ENCODE results near the gene ZNF512B. TPM values are rescaled to one million over a fixed set of nuclear protein-coding genes. Genes with fewer than 3 reads are reported as not detected.

ZNF512B gene
- total and polyA plus RNA-seq, 2 donors (not counting 3 experiments of a cell fraction or from before 2014, with no cell fraction given) = 8.7 to 30.0 TPM

- TF ChIP-seq MYC (IDR thresholded peaks at IDR 0.05; ENCODE audit: low read depth, low read length) (no peak), POLR2AphosphoS5 (IDR thresholded peaks at IDR 0.05; ENCODE audit: insufficient read depth, low read depth, low read length) (no peak), CTCF (IDR thresholded peaks at IDR 0.05; ENCODE audit: extremely low read depth in 1 of 2, insufficient read depth in 1 of 2, low read depth in 1 of 2, low read length in 2 of 2) (no peak), EZH2 (IDR thresholded peaks at IDR 0.05; ENCODE audit: borderline replicate concordance, low read depth, low read length, severe bottlenecking) (no peak), MAX (IDR thresholded peaks at IDR 0.05; ENCODE audit: insufficient read depth, insufficient read length) (no peak), GATA2 (IDR thresholded peaks at IDR 0.05; ENCODE audit: insufficient read depth, insufficient read length, low read depth, low read length) (no peak), JUN (IDR thresholded peaks at IDR 0.05; ENCODE audit: borderline replicate concordance, insufficient read depth, insufficient read length, low read depth) (no peak), FOS (IDR thresholded peaks at IDR 0.05; ENCODE audit: borderline replicate concordance, insufficient read depth, low read length) (no peak), POLR2A (IDR thresholded peaks at IDR 0.05; ENCODE audit: low read depth, low read length) (no peak)
- no peaks in the 10 kb centered on the region for H3K9me3 ChIP-seq (replicated peaks; ENCODE audit: control insufficient read depth, insufficient read depth, low read length)
- CTCF ChIA-PET = interaction anchor here (0.5 to 1.7 kb wide), 4 partner anchors 16 to 330 kb away, joined by 3 to 9 read pairs (median 4); no protein-coding TSS in a partner anchor
- no peaks in the 10 kb centered on the region for H3K27me3 ChIP-seq (ENCODE audit: control insufficient read depth in 2 of 2, insufficient read depth in 2 of 2, low read length in 2 of 2)
- H3K27ac ChIP-seq (ENCODE audit: insufficient read depth, low read depth, low read length) = peak overlapping the region; percentile 9
- H3K4me3 ChIP-seq (replicated peaks in 1 of 3; ENCODE audit: insufficient read depth in 1 of 3, low read depth in 1 of 3, low read length in 3 of 3) = no peak overlapping the region
- no peaks in the 10 kb centered on the region for H4K20me1 ChIP-seq (replicated peaks; ENCODE audit: control insufficient read depth, extremely low read depth, insufficient read depth, low read length)
- peaks cover 10% of the 10 kb centered on the region for H3K4me1 ChIP-seq (ENCODE audit: control insufficient read depth, extremely low read depth, insufficient read depth, low read length)
- H3K36me3 ChIP-seq (ENCODE audit: control insufficient read depth in 2 of 2, extremely low read depth in 1 of 2, insufficient read depth in 2 of 2, low read length in 2 of 2) = peaks cover 7 to 25% of the 10 kb centered on the region in 2 experiments
- no TSS peak for BruUV-seq (replicated peaks)
- intact Hi-C loops (cut with micrococcal nuclease) = loop anchor here (1.0 to 5.0 kb wide), 3 partner anchors 99 to 420 kb away; partner anchors contain the start of genes ARFRP1 and ZGPAT
- H3K4me2 ChIP-seq (ENCODE audit: insufficient read depth, low read length) = no peak overlapping the region
- POLR2A ChIA-PET = no interaction called here
- no peak overlapping the region for H2AFZ ChIP-seq (ENCODE audit: low read depth, low read length)
- no peaks in the 10 kb centered on the region for H3K9me1 ChIP-seq (replicated peaks; ENCODE audit: control insufficient read depth, extremely low read depth, insufficient read depth, low read length)
- FAIRE-seq = no peak
- dilution Hi-C loops (cut with MboI; ENCODE audit: extremely low pct_ligation_motif_present, low sequenced_read_pairs) = no loop called here
- H3K79me2 ChIP-seq (ENCODE audit: control insufficient read depth, insufficient read depth, low read length) = peaks cover 25% of the 10 kb centered on the region
- no peak for DNase-seq (ENCODE audit: low read depth, low spot score)
- H3K9ac ChIP-seq (replicated peaks; ENCODE audit: extremely low read depth, insufficient read depth, low read length) = peak overlapping the region; percentile 6
Observed at GRCh38 chr20:63957690-63958441, 11.9 kb downstream of the ZNF512B start.

Data from endothelial cell of umbilical vein (primary cell).